MM.1S (cell line): ENCODE measurements around the gene KCNN1.

Source experiments
- DNase-seq: peaks from one replicate; pipeline ENCODE4 v3.0.0-alpha.2; 2015
- H2AFZ ChIP-seq: fragments of 300-600 bp; sonication (generic); 2 replicates; pipeline ENCODE4 v1.6.0; 2016; ENCODE audit warnings: antibody characterized with exemption, low read length
- H3F3A ChIP-seq: fragments of 300-600 bp; sonication (generic); 2 replicates; pipeline ENCODE4 v1.6.1; 2016; ENCODE audit warnings: mild to moderate bottlenecking, antibody characterized with exemption, low read length, moderate library complexity, mixed read lengths; ENCODE audit not compliant: insufficient read depth
- H3K27ac ChIP-seq: fragments of 300-600 bp; sonication (generic); 2 replicates; pipeline ENCODE4 v1.5.1; 2016; ENCODE audit warnings: mild to moderate bottlenecking, low read length
- H3K27me3 ChIP-seq: fragments of 300-600 bp; sonication (generic); replicated peaks from 2 replicates; pipeline ENCODE4 v1.6.0; 2016; ENCODE audit warnings: low read length; ENCODE audit not compliant: insufficient read depth
- H3K36me3 ChIP-seq: fragments of 300-600 bp; sonication (generic); replicated peaks from 2 replicates; pipeline ENCODE4 v1.6.1; 2016; ENCODE audit warnings: mild to moderate bottlenecking, low read length, mixed read lengths; ENCODE audit not compliant: insufficient read depth
- H3K4me1 ChIP-seq: fragments of 300-600 bp; sonication (generic); 2 replicates; pipeline ENCODE4 v1.6.1; 2016; ENCODE audit warnings: low read length, mixed read lengths
- H3K4me2 ChIP-seq: fragments of 300-600 bp; sonication (generic); 2 replicates; pipeline ENCODE4 v1.6.0; 2016; ENCODE audit warnings: low read depth, low read length
- H3K4me3 ChIP-seq: fragments of 300-600 bp; sonication (generic); 2 replicates; pipeline ENCODE4 v1.5.1; 2016; ENCODE audit warnings: low read length, mixed read lengths
- H3K79me2 ChIP-seq: fragments of 300-600 bp; sonication (generic); 2 replicates; pipeline ENCODE4 v1.6.1; 2016; ENCODE audit warnings: mixed run types, low read length, mixed read lengths
- H3K9ac ChIP-seq: fragments of 300-600 bp; sonication (generic); 2 replicates; pipeline ENCODE4 v1.6.1; 2016; ENCODE audit warnings: low read length, mixed read lengths
- H3K9me2 ChIP-seq: fragments of 300-600 bp; sonication (generic); replicated peaks from 2 replicates; pipeline ENCODE4 v1.6.1; 2016; ENCODE audit warnings: mild to moderate bottlenecking, low read length, mixed read lengths; ENCODE audit not compliant: insufficient read depth
- H3K9me3 ChIP-seq: fragments of 300-600 bp; sonication (generic); replicated peaks from 2 replicates; pipeline ENCODE4 v1.6.1; 2016; ENCODE audit warnings: mild to moderate bottlenecking, low read length, mixed read lengths; ENCODE audit not compliant: insufficient read depth
- H4K20me1 ChIP-seq: fragments of 300-600 bp; sonication (generic); 2 replicates; pipeline ENCODE4 v1.6.1; 2016; ENCODE audit warnings: mild to moderate bottlenecking, low read length, moderate library complexity, mixed read lengths; ENCODE audit not compliant: insufficient read depth
- CTCF ChIP-seq: fragments of 300-600 bp; sonication (generic); IDR thresholded peaks from 2 replicates; pipeline ENCODE4 v1.5.1; 2016; ENCODE audit warnings: antibody characterized with exemption, low read length, mixed read lengths
- EZH2 ChIP-seq: fragments of 300-600 bp; sonication (generic); optimal IDR thresholded peaks from 2 replicates; pipeline ENCODE3; 2017; ENCODE audit warnings: low read depth, mild to moderate bottlenecking, antibody characterized with exemption, low read length, mixed read lengths
- EZH2phosphoT487 ChIP-seq: fragments of 300-600 bp; sonication (generic); IDR thresholded peaks from 2 replicates; pipeline ENCODE4 v1.6.1; 2018; ENCODE audit warnings: antibody characterized with exemption, low read length

Gene KCNN1

GRCh38 chr19:17965370-17966128 is 1.4 kb upstream of the KCNN1 start:
- Histone ChIP-seq H3K36me3 (no peaks in the 10 kb centered on the region), H3K9me2 (no peaks in the 10 kb centered on the region), H3K9me3 (no peaks in the 10 kb centered on the region), H3F3A (no peaks in the 10 kb centered on the region), H3K4me1 (no peaks in the 10 kb centered on the region), H3K9ac (no peak overlapping the region), H3K4me2 (no peak overlapping the region), H2AFZ (no peak overlapping the region), H3K4me3 (no peak overlapping the region), H3K27me3 (peaks cover 85% of the 10 kb centered on the region), H3K79me2 (no peaks in the 10 kb centered on the region), H4K20me1 (no peaks in the 10 kb centered on the region), H3K27ac (no peak overlapping the region)
- DNase-seq: no peak
- TF ChIP-seq EZH2phosphoT487 (no peak), EZH2 (no peak), CTCF (no peak)

GRCh38 chr19:17966129-17966483 is 801 bp upstream of the KCNN1 start:
- no peak overlapping the region for H3K4me3 ChIP-seq
- H3K79me2 ChIP-seq: no peaks in the 10 kb centered on the region
- H3K4me1 ChIP-seq: no peaks in the 10 kb centered on the region
- H3K27me3 ChIP-seq: peaks cover 86% of the 10 kb centered on the region
- H3K36me3 ChIP-seq: no peaks in the 10 kb centered on the region
- no peak overlapping the region for H3K9ac ChIP-seq
- H3K4me2 ChIP-seq: no peak overlapping the region
- no peaks in the 10 kb centered on the region for H4K20me1 ChIP-seq
- no peak overlapping the region for H2AFZ ChIP-seq
- H3K9me2 ChIP-seq: no peaks in the 10 kb centered on the region
- H3F3A ChIP-seq: no peaks in the 10 kb centered on the region
- H3K27ac ChIP-seq: no peak overlapping the region
- DNase-seq: no peak
- H3K9me3 ChIP-seq: no peaks in the 10 kb centered on the region
- no peak for TF ChIP-seq EZH2phosphoT487
- TF ChIP-seq CTCF: no peak

GRCh38 chr19:17967257-17968051 is 547 bp downstream of the KCNN1 start:
- no peak for DNase-seq
- Histone ChIP-seq H3K4me3 (no peak overlapping the region), H3F3A (no peaks in the 10 kb centered on the region), H3K27ac (no peak overlapping the region), H3K4me2 (no peak overlapping the region), H3K9ac (no peak overlapping the region), H3K9me2 (no peaks in the 10 kb centered on the region), H4K20me1 (no peaks in the 10 kb centered on the region), H2AFZ (no peak overlapping the region), H3K36me3 (no peaks in the 10 kb centered on the region), H3K79me2 (no peaks in the 10 kb centered on the region), H3K4me1 (no peaks in the 10 kb centered on the region), H3K27me3 (peaks cover 86% of the 10 kb centered on the region), H3K9me3 (no peaks in the 10 kb centered on the region)
- TF ChIP-seq EZH2 (no peak), CTCF (no peak), EZH2phosphoT487 (no peak)
